ENCODE data around the gene SEC14L5. TPM values are rescaled to one million over a fixed set of nuclear protein-coding genes. Genes with fewer than 3 reads are reported as not detected.

Gene SEC14L5
- total RNA-seq, 1 experiment from 2014 or later, result 0.27 TPM

- POLR2A ChIA-PET, result no interaction called here
- RAD21 ChIA-PET (ENCODE audit: low non-redundant PET in 1 of 2, low total read pairs in 2 of 2, uncharacterized antibody in 2 of 2, unreplicated experiment in 2 of 2), result no interaction called here
- no peak overlapping the region for H3K4me3 ChIP-seq (replicated peaks in 1 of 2; ENCODE audit: low read depth in 1 of 2, low read length in 2 of 2)
- no peaks in the 10 kb centered on the region for H3K79me2 ChIP-seq (ENCODE audit: insufficient read depth, low read length)
- intact Hi-C loops (cut with micrococcal nuclease), result no loop called here
- BruUV-seq (replicated peaks), result no TSS peak
- ATAC-seq (no peak), DNase-seq (ENCODE audit: low read depth, low spot score) (no peak)
- peaks cover 5% of the 10 kb centered on the region; the same call in 1 of the 2 replicates for H3K27me3 ChIP-seq (ENCODE audit: insufficient read depth, low read length)
- no peak overlapping the region for H3K9ac ChIP-seq (ENCODE audit: low read length)
- TF ChIP-seq FOSL1 (IDR thresholded peaks at IDR 0.05; ENCODE audit: low read depth) (no peak), RAD21 (IDR thresholded peaks at IDR 0.05; ENCODE audit: low read depth) (no peak), ZBTB33 (IDR thresholded peaks at IDR 0.05; ENCODE audit: extremely low read depth, insufficient replicate concordance, low read length) (no peak), CTCF (IDR thresholded peaks at IDR 0.05 in 2 of 3, conservative IDR thresholded peaks at IDR 0.05 in 1 of 3; ENCODE audit: borderline replicate concordance in 1 of 3, insufficient read depth in 1 of 3, low read depth in 2 of 3, low read length in 2 of 3) (no peak), REST (IDR thresholded peaks at IDR 0.05; ENCODE audit: low read depth) (no peak), JUND (IDR thresholded peaks at IDR 0.05) (no peak), CBX3 (IDR thresholded peaks at IDR 0.05; ENCODE audit: low read depth) (no peak), ELF1 (IDR thresholded peaks at IDR 0.05; ENCODE audit: borderline replicate concordance, low read depth) (no peak), ZFX (IDR thresholded peaks at IDR 0.05) (no peak), YY1 (IDR thresholded peaks at IDR 0.05; ENCODE audit: extremely low read depth, insufficient replicate concordance, low read depth, low read length) (no peak), CEBPB (IDR thresholded peaks at IDR 0.05; ENCODE audit: low read depth) (no peak), EGR1 (IDR thresholded peaks at IDR 0.05; ENCODE audit: low read depth) (no peak), ATF3 (IDR thresholded peaks at IDR 0.05) (no peak), MAX (IDR thresholded peaks at IDR 0.05) (no peak), ZNF274 (IDR thresholded peaks at IDR 0.05; ENCODE audit: low read depth, low read length) (no peak)
- no peaks in the 10 kb centered on the region for H3K9me2 ChIP-seq (ENCODE audit: insufficient read depth)
- CTCF ChIA-PET, result no interaction called here
- no peaks in the 10 kb centered on the region for H3K9me3 ChIP-seq (ENCODE audit: control insufficient read depth in 1 of 2, insufficient read depth in 1 of 2, low read depth in 1 of 2, low read length in 2 of 2)
- H3K4me2 ChIP-seq (ENCODE audit: low read length), result no peak overlapping the region
- no peak overlapping the region for H2AFZ ChIP-seq (ENCODE audit: low read depth, low read length, poor library complexity, severe bottlenecking)
- H3K36me3 ChIP-seq (ENCODE audit: control insufficient read depth in 1 of 2, insufficient read depth in 2 of 2, low read length in 2 of 2), result no peaks in the 10 kb centered on the region
- H3K4me1 ChIP-seq (ENCODE audit: control insufficient read depth in 1 of 2, insufficient read depth in 2 of 2, low read length in 2 of 2), result peaks cover 0 to 5% of the 10 kb centered on the region in 2 experiments; a peak in 1 of 4 replicates
- no peak overlapping the region for H3K27ac ChIP-seq (ENCODE audit: low read depth, low read length)
- no peaks in the 10 kb centered on the region for H4K20me1 ChIP-seq (ENCODE audit: insufficient read depth)
Observed at GRCh38 chr16:5059386-5060072, 101.4 kb downstream of the SEC14L5 start.
